GM23248 (cell line): ENCODE results near the gene AFF3.
"Not testable (repeated sequence)": the region's sequence is repeated elsewhere in the genome, so short reads cannot be mapped to it uniquely, and the experiment has no call there.

ENCODE experiments used
- EZH2 ChIP-seq: fragments of 200-600 bp; sonication (generic); IDR thresholded peaks from 2 replicates; pipeline ENCODE4 v1.6.1; 2018; ENCODE audit warnings: antibody characterized with exemption, mild to moderate bottlenecking; ENCODE audit not compliant: insufficient read depth, poor library complexity, severe bottlenecking
- EZH2phosphoT487 ChIP-seq: fragments of 200-600 bp; sonication (generic); IDR thresholded peaks from 2 replicates; pipeline ENCODE4 v1.6.1; 2018; ENCODE audit warnings: antibody characterized with exemption, moderate library complexity, mild to moderate bottlenecking, low read depth; ENCODE audit not compliant: insufficient read depth

- not testable (repeated sequence) for TF ChIP-seq EZH2, EZH2phosphoT487
Observed at GRCh38 chr2:100085744-100086143, 56.6 kb downstream of the AFF3 start.
